Nephron progenitor cell (in vitro differentiated cells): ENCODE results near the gene ADGRG4.

ENCODE experiments used
- DNase-seq: peaks from one replicate; pipeline ENCODE4 v3.0.0; 2021
- H3K27ac Mint-ChIP-seq: 2 replicates; pipeline ENCODE4 v1.8.0; 2021; ENCODE audit warnings: mild to moderate bottlenecking, moderate library complexity, mixed read lengths
- H3K27me3 Mint-ChIP-seq: 2 replicates; pipeline ENCODE4 v1.8.0; 2021; ENCODE audit warnings: mild to moderate bottlenecking, low read depth, mixed read lengths; ENCODE audit not compliant: poor library complexity
- H3K36me3 Mint-ChIP-seq: 2 replicates; pipeline ENCODE4 v1.8.0; 2021; ENCODE audit warnings: low read depth, mixed read lengths
- H3K4me1 Mint-ChIP-seq: 2 replicates; pipeline ENCODE4 v1.8.0; 2021; ENCODE audit warnings: mixed read lengths
- H3K4me3 Mint-ChIP-seq: 2 replicates; pipeline ENCODE4 v1.8.0; 2021; ENCODE audit warnings: mild to moderate bottlenecking, moderate library complexity, mixed read lengths
- H3K9me3 Mint-ChIP-seq: 2 replicates; pipeline ENCODE4 v1.8.0; 2021; ENCODE audit warnings: mild to moderate bottlenecking, moderate library complexity, mixed read lengths
- TF ChIP-seq, protein P1 (sequence below): fragments of 200-600 bp; sonication (generic); IDR thresholded peaks from 2 replicates; pipeline ENCODE4 v1.5.0; 2021; ENCODE audit warnings: antibody characterized with exemption

Gene ADGRG4

GRCh38 chrX:136259543-136259942, 41.2 kb upstream of the ADGRG4 start:
- peaks cover 29% of the 10 kb centered on the region for H3K9me3 Mint-ChIP-seq
- H3K27ac Mint-ChIP-seq, result no peak overlapping the region
- H3K36me3 Mint-ChIP-seq, result no peaks in the 10 kb centered on the region
- peaks cover 3% of the 10 kb centered on the region for H3K27me3 Mint-ChIP-seq
- H3K4me3 Mint-ChIP-seq, result no peak overlapping the region
- peaks cover 18% of the 10 kb centered on the region for H3K4me1 Mint-ChIP-seq
- TF ChIP-seq, protein P1, sequence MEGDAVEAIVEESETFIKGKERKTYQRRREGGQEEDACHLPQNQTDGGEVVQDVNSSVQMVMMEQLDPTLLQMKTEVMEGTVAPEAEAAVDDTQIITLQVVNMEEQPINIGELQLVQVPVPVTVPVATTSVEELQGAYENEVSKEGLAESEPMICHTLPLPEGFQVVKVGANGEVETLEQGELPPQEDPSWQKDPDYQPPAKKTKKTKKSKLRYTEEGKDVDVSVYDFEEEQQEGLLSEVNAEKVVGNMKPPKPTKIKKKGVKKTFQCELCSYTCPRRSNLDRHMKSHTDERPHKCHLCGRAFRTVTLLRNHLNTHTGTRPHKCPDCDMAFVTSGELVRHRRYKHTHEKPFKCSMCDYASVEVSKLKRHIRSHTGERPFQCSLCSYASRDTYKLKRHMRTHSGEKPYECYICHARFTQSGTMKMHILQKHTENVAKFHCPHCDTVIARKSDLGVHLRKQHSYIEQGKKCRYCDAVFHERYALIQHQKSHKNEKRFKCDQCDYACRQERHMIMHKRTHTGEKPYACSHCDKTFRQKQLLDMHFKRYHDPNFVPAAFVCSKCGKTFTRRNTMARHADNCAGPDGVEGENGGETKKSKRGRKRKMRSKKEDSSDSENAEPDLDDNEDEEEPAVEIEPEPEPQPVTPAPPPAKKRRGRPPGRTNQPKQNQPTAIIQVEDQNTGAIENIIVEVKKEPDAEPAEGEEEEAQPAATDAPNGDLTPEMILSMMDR, result no peak
- DNase-seq, result no peak

DNA sequence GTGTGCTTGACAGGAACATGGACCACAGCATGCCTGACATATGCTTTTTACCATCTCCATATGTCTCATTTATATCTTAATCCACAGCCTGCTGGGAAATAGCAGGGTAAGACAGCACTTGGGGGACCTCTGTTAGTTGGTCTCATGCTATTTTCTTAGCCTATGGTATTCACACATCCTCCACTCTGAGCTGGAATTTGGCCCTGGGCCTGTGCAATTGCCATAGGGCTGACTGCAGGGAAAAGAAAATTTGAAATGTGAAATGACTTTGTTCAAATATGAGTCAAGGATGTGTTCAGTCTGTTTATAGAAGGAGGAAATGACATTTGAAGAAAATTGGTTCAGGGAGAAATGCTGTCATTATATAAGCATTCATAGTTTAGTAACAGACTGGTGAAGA, 40.0 kb upstream of the ADGRG4 start:
- DNase-seq, result no peak
- Mint-ChIP-seq H3K36me3 (no peaks in the 10 kb centered on the region), H3K27me3 (peaks cover 6% of the 10 kb centered on the region), H3K9me3 (peaks cover 41% of the 10 kb centered on the region), H3K4me3 (no peak overlapping the region), H3K4me1 (peaks cover 17% of the 10 kb centered on the region), H3K27ac (no peak overlapping the region)
- TF ChIP-seq, protein P1, result no peak

DNA sequence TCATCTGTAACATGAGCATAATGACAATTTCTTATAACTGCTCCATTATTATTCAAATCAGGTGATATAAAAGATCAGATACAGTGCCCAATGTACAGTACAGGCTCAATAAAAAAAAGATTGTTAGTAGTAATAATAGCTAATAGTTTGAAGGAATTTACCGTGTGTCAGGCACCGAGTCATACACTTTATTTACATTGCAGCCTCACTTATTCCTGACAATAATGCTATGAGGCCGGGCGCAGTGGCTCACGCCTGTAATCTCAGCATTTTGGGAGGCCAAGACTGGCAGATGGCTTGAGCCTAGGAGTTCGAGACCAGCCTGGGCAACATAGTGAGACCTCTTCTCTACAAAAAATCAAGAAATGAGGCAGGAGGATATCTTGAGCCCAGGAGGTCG, 39.4 kb upstream of the ADGRG4 start:
- Mint-ChIP-seq H3K36me3 (no peaks in the 10 kb centered on the region), H3K4me1 (peaks cover 12% of the 10 kb centered on the region), H3K27ac (no peak overlapping the region), H3K4me3 (no peak overlapping the region), H3K27me3 (peaks cover 6% of the 10 kb centered on the region), H3K9me3 (peaks cover 46% of the 10 kb centered on the region)
- TF ChIP-seq, protein P1, result no peak
- DNase-seq, result no peak

DNA sequence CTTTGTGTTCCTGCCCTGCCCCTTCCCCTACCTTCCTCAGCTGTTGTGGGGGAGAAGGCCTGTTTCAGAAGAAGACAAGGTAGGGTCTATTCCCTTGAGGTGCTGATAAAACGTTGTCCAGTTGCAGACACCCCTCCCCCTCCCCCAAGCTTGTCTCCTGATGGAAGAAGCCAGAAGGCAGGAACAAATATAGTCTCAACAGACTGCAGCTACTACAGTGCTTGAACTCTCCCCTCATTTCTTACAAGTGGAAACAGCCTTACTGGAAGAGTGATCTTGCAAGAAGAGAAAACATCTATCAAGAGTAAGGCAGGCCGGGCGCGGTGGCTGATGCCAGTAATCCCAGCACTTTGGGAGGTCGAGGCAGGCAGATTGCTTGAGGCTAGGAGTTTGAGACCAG, 38.5 kb upstream of the ADGRG4 start:
- H3K9me3 Mint-ChIP-seq, result peaks cover 47% of the 10 kb centered on the region
- H3K27me3 Mint-ChIP-seq, result peaks cover 6% of the 10 kb centered on the region
- no peak for DNase-seq
- H3K4me3 Mint-ChIP-seq, result no peak overlapping the region
- H3K36me3 Mint-ChIP-seq, result no peaks in the 10 kb centered on the region
- H3K4me1 Mint-ChIP-seq, result peaks cover 11% of the 10 kb centered on the region
- no peak overlapping the region for H3K27ac Mint-ChIP-seq
- TF ChIP-seq, protein P1, result no peak

DNA sequence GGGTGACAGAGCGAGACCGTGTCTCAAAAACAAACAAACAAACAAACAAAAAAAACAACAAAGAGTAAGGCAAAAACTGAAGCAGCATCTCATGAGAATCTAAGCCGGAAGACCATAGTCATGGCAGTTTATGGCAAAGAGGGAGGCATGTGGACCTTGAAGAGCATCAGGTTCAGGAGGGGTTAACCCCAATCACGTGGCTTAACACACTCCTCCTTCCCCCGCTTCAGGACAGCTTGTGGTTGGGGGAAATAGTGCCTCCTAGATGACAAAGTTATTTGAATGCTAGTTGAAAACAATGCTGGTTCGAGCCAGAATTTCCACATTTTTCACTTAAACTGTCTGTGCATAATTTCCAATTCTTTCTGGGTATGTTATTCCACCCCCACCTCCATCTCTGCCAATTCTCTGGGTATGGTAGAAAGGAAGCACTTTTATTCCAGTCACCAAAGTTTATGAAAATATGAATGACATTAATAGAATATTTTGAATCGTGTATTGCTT, 37.9 kb upstream of the ADGRG4 start:
- H3K4me3 Mint-ChIP-seq, result no peak overlapping the region
- H3K4me1 Mint-ChIP-seq, result peaks cover 11% of the 10 kb centered on the region
- H3K9me3 Mint-ChIP-seq, result peaks cover 41% of the 10 kb centered on the region
- no peaks in the 10 kb centered on the region for H3K36me3 Mint-ChIP-seq
- TF ChIP-seq, protein P1, result no peak
- H3K27me3 Mint-ChIP-seq, result peaks cover 6% of the 10 kb centered on the region
- H3K27ac Mint-ChIP-seq, result no peak overlapping the region
- DNase-seq, result no peak

- TF ChIP-seq, protein P1, result no peak
- H3K9me3 Mint-ChIP-seq, result peaks cover 37% of the 10 kb centered on the region
- H3K27ac Mint-ChIP-seq, result no peak overlapping the region
- peaks cover 9% of the 10 kb centered on the region for H3K4me1 Mint-ChIP-seq
- H3K36me3 Mint-ChIP-seq, result no peaks in the 10 kb centered on the region
- peaks cover 2% of the 10 kb centered on the region for H3K27me3 Mint-ChIP-seq
- no peak overlapping the region for H3K4me3 Mint-ChIP-seq
- no peak for DNase-seq
These were observed 33.9 kb upstream of the ADGRG4 start for GRCh38 chrX:136266828-136267227.
